Activated CD4-positive, alpha-beta T cell treated with anti-CD3 and anti-CD28 coated beads, Interleukin-2, Interleukin-6, amounts not matched to agents 100 ng/mL and 50 ng/mL, durations not matched to agents 16 hours and 8 hours (primary cell): ENCODE measurements around the gene PPP4R1.
"Not testable (repeated sequence)": the region's sequence is repeated elsewhere in the genome, so short reads cannot be mapped to it uniquely, and the experiment has no call there.

ENCODE experiments used
- DNase-seq: peaks from one replicate; pipeline ENCODE4 v3.0.0-alpha.2; 2020

PPP4R1 gene

GRCh38 chr18:9627642-9628041 is 13.3 kb upstream of the PPP4R1 start:
- no peak for DNase-seq

GRCh38 chr18:9619990-9620389 is 5.6 kb upstream of the PPP4R1 start:
- no peak for DNase-seq

- DNase-seq = peak; percentile 53
Measured at GRCh38 chr18:9619545-9619944, 5.2 kb upstream of the PPP4R1 start.

- DNase-seq = no peak
Measured at GRCh38 chr18:9619056-9619455, 4.7 kb upstream of the PPP4R1 start.

- no peak for DNase-seq
Measured at GRCh38 chr18:9617006-9617542, 2.7 kb upstream of the PPP4R1 start.

- DNase-seq = peak; percentile 16
Measured at GRCh38 chr18:9616049-9616448, 1.7 kb upstream of the PPP4R1 start.

- no peak for DNase-seq
Measured at GRCh38 chr18:9615280-9615797, 980 bp upstream of the PPP4R1 start.

- DNase-seq = peak; percentile 51
Measured at GRCh38 chr18:9613550-9614400, 584 bp downstream of the PPP4R1 start.

- DNase-seq = peak; percentile 68
Measured at GRCh38 chr18:9612977-9613376, 1.4 kb downstream of the PPP4R1 start.

- peak; percentile 56 for DNase-seq
Measured at GRCh38 chr18:9612215-9612830, 2.0 kb downstream of the PPP4R1 start.

- no peak for DNase-seq
Measured at GRCh38 chr18:9609190-9609589, 5.2 kb downstream of the PPP4R1 start.

GRCh38 chr18:9608728-9609127 is 5.6 kb downstream of the PPP4R1 start:
- no peak for DNase-seq

- DNase-seq = peak; percentile 11
Measured at GRCh38 chr18:9608298-9608697, 6.1 kb downstream of the PPP4R1 start.

GRCh38 chr18:9607111-9607510 is 7.2 kb downstream of the PPP4R1 start:
- not testable (repeated sequence) for DNase-seq

- no peak for DNase-seq
Measured at GRCh38 chr18:9606039-9606438, 8.3 kb downstream of the PPP4R1 start.

GRCh38 chr18:9604348-9604747 is 10.0 kb downstream of the PPP4R1 start:
- DNase-seq = no peak

- DNase-seq = no peak
Measured at GRCh38 chr18:9599328-9599727, 15.0 kb downstream of the PPP4R1 start.

- DNase-seq = no peak
Measured at GRCh38 chr18:9597609-9598008, 16.8 kb downstream of the PPP4R1 start.

- DNase-seq = no peak
Measured at GRCh38 chr18:9596843-9597526, 17.4 kb downstream of the PPP4R1 start.

- no peak for DNase-seq
Measured at GRCh38 chr18:9596226-9596625, 18.1 kb downstream of the PPP4R1 start.

GRCh38 chr18:9594823-9595596 is 19.3 kb downstream of the PPP4R1 start:
- DNase-seq = no peak

GRCh38 chr18:9587924-9588323 is 26.4 kb downstream of the PPP4R1 start:
- no peak for DNase-seq

GRCh38 chr18:9586814-9587213 is 27.5 kb downstream of the PPP4R1 start:
- DNase-seq = no peak
